Fibroblast of mammary gland (primary cell): ENCODE results near the gene TANGO2.
"Not testable (repeated sequence)": the region's sequence is repeated elsewhere in the genome, so short reads cannot be mapped to it uniquely, and the experiment has no call there.

Experiments
- DNase-seq: peaks from one replicate; pipeline ENCODE4 v3.0.0-alpha.2; 2010; ENCODE audit warnings: low read depth
- H3K4me3 ChIP-seq: 2 replicates; pipeline ENCODE4 v1.5.1; 2011; ENCODE audit warnings: low read depth, mild to moderate bottlenecking, low read length, moderate library complexity; ENCODE audit not compliant: control insufficient read depth
- TF ChIP-seq, protein P1 (sequence below): conservative IDR thresholded peaks from 2 replicates; pipeline ENCODE4 v1.5.1; 2011; ENCODE audit warnings: low read depth, low read length, inconsistent platforms; ENCODE audit not compliant: control insufficient read depth, insufficient read depth

Gene TANGO2

DNA sequence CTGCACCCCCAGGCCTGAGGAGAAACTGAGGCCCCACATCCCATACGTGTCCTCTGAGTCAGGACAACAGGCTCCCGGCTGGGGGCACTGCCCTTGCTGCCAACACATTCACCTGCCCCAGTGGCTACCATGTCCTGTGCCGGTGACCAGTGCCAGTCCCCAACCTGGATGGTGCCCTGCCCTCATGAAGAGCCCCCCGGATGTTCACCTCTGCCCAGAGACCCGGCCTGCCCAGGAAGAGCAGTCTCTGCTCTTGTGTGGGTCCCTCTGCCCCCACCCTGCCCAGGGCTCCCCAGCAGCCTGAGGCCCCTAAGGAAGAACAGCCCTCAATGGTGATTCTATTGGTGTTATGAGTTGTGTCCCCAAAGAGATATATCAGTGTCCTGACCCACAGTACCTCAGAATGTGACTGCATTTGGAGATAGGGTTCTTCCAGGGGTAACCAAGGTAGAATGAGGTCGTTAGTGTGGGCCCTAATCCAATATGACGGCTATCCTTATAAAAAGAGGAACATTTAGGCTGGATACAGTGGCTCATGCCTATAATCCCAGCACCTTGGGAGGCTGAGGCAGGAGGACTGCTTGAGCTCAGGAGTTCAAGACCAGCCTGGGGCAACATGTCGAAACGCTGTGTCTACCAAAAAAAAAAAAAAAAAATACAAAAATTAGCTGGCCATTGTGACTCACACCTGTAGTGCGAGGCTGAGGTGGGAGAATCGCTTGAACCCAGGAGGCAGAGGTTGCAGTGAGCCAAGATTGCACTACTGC, 45.9 kb downstream of the TANGO2 start:
- TF ChIP-seq, protein P1, sequence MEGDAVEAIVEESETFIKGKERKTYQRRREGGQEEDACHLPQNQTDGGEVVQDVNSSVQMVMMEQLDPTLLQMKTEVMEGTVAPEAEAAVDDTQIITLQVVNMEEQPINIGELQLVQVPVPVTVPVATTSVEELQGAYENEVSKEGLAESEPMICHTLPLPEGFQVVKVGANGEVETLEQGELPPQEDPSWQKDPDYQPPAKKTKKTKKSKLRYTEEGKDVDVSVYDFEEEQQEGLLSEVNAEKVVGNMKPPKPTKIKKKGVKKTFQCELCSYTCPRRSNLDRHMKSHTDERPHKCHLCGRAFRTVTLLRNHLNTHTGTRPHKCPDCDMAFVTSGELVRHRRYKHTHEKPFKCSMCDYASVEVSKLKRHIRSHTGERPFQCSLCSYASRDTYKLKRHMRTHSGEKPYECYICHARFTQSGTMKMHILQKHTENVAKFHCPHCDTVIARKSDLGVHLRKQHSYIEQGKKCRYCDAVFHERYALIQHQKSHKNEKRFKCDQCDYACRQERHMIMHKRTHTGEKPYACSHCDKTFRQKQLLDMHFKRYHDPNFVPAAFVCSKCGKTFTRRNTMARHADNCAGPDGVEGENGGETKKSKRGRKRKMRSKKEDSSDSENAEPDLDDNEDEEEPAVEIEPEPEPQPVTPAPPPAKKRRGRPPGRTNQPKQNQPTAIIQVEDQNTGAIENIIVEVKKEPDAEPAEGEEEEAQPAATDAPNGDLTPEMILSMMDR = no peak
- DNase-seq = no peak
- no peak overlapping the region for H3K4me3 ChIP-seq

DNA sequence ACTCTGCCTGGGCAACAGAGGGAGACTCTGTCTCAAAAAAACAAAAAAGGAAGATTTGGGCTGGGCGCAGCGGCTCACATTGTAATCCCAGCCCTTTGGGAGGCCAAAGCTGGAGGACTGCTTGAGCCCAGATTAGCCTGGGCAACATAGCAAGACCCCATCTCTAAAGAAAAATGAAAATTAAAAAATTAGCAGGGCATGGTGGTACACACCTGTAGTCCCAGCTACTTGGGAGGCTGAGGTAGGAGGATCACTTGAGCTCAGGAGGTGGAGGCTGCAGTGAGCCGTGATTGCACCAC, 46.4 kb downstream of the TANGO2 start:
- not testable (repeated sequence) for H3K4me3 ChIP-seq, DNase-seq

DNA sequence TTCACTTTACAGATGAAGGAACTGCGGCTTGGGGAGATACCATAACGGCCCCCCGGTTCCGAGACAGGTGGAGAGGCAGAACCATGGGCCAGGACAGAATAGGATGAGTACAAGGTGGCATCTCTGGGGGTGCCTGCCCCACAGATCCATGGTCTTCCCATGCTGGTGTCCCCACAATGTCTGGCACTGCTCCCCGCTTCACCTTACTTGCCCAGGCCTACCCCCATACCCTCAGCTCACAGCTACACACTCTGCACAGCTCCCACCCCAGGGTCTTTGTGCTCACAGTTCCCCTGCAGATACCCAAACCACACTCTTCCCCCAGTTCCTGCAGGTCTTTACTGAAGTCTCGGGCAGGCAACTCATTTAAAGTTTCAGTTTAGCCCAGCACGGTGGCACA, 47.7 kb downstream of the TANGO2 start:
- TF ChIP-seq, protein P1 = no peak
- H3K4me3 ChIP-seq = no peak overlapping the region
- no peak for DNase-seq

DNA sequence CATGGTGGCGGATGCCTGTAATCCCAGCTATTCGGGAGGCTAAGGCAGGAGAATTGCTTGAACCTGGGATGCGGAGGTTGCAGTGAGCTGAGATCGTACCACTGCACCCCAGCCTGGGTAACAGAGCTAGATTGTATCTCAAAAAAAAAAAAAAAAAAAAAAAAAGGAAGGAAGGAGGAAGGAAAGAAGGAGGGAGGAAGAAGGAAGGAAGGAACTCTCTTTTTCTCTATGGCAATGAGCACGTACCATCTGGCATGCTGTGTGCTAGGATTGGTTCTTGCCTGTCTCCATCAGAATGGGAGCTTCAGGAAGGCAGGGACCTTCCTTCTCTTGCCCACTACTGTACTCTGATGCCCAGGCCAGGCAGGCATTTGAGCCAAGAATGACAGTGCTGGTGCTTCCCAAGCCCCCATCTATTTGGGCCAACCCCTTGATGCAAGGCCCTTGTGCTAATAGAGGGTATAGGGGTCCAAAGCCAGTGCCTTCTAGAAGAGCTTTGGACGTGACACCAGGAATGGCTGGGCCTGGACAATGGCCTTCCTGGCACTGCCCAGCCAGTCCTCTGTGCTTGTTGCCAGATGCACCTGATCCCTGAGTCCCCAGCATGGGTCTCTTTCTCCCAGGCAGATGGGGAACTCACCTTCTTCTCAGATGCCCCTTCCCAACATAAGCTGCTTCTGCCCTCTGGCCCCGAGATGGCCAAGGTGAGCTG, 48.6 kb downstream of the TANGO2 start:
- H3K4me3 ChIP-seq = no peak overlapping the region
- DNase-seq = no peak
- TF ChIP-seq, protein P1 = no peak

DNA sequence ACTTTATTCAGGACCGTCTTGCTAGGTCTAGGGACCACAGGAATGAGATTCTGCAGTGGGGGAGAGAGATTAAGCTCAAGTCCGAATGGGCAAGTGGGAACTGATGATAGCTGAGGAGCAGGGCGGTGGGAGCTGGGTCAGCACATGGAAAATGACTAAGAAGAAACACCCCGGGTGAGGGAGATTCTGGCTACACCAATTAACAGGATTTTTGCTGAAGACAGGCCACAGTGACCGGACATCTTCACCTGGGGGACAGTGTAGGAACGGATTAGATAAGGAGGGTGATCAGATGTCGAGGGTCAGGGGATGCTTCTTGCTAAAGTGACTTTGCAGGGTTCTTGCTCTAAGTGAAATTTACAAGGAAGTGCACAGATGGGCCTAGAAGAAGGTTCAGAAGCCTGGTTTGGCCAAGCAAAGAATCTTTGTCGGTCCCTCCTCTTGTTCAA, 50.6 kb downstream of the TANGO2 start:
- TF ChIP-seq, protein P1 = no peak
- DNase-seq = no peak
- H3K4me3 ChIP-seq = no peak overlapping the region

DNA sequence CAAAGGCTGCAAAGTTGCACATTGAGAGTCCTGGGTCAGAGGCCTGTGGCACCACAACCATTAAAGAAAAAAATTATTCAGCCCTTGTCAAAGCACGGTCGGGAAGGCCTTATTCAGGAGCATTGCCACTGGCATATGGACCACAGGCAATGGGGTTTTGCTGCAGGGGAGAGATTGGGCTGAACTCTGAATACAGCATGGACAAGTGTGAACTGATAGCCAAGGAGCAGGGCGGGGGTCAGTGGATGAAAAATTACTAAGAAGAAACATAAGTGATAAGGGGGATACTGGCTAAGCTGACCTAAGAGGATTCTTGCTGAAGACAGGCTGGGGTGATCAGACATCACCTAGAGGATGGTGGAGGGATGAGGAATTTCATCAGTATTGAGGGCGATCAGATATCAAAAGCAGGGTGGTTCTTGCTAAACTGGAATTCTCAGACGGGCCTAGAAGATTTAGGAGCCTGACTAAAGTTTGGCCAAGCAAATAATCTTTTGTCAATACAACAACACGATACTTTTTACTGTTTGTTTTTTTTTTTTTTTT, 55.8 kb downstream of the TANGO2 start:
- H3K4me3 ChIP-seq = no peak overlapping the region
- no peak for DNase-seq
- TF ChIP-seq, protein P1 = no peak

DNA sequence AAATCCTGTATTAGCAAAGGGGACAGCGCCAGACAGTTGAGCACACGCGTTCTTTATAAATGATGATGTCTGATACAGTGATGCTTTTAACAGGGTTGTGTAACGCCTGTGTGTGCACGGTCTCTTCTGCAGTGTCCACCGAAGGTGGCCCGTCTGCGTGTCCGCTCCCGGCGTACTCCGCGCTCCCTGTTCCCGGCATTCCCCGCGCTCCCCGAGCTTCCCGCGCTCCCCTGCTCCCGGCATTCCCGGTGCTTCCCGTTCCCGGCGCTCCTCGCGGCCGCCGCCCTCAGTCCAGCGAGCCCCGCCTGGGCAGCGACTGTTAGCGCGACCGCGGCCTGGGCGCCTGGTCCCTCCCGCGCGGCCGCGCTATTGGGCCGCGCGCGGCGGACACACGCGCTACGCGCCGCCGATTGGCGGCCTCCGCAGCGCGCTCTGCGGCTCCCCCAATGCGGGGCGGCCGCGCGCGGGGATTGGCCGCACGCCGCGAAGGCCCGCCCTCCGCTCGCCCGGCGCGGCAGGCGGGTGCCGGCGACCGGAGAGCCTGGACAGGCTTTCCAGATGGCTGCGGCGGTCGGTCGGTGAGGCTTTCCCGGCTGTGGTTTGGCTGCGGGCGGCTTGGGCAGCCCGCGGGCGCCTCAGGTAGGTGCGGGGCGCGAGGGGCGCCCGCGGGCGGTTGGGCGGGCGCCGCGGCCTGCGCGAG, 59.0 kb downstream of the TANGO2 start, which contains the start of gene DGCR8:
TSS of gene DGCR8 (plus strand) at position 497 of the 700 bp plus-strand sequence. CDS start 5,723 bp downstream, outside the sequence.
- peak; percentile 92 for DNase-seq
- H3K4me3 ChIP-seq = peak within 1 kb of the TSS; percentile 98
- TF ChIP-seq, protein P1 = no peak
